Measurements from ENCODE around the gene FPGS.

The FPGS gene

DNA sequence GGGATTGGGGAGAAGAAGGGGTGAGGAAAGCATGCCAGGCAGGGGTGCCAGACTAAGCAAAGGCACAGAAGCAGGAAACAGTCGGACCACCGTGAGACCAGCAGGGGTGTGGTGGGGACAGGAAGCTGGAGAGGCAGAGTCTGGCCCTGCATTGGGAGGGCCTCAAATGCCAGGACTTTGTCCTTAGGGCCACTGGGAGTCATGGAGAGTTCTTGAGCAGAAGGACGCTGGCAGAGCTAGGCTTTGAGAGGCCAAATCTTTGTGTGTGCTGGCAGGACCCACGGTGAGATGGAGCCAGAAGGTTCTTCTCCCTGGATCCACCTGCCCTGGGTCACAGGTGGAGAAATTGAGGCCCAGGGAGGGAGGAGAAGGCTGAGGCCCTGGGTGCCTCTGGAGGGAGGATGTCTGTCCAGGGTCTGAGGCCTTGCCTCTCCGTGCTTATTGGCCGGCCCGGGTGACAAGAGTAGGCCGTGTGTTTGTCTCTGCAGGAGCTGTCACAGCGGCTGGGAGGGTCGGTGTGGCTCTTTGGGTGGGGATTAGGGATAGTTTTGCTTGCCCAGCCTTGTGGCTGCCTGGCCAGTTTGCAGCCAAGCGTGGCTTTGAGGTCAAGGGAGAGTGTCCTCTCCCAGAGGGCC lies 53.5 kb downstream of the FPGS start:
- no peak for DNase-seq (ENCODE audit: low read depth in 1 of 2, low spot score in 1 of 2)

DNA sequence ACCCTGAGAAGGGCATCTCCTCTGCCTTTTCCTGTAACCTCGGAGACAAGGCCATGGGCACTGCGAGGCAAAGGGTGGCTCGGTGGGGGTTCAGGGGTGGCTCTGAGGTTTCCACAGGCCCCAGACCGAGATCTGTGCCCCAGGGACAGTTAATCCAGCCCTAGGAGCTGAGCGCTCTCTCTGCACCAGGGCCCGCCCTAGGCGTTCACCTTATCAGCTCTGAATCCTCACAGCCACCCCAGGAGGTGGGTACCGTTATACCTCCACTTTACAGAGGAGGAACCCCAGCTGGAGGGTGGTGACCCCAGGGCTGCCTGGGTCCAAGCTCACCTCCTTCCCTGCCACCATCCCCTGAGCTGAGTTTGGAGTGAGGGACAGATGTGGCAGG lies 54.0 kb downstream of the FPGS start:
- DNase-seq (ENCODE audit: low read depth in 1 of 2, low spot score in 1 of 2): no peak

- DNase-seq (ENCODE audit: low read depth in 1 of 2, low spot score in 1 of 2): no peak
These were observed 54.6 kb downstream of the FPGS start for GRCh38 chr9:127857278-127857677.

DNA sequence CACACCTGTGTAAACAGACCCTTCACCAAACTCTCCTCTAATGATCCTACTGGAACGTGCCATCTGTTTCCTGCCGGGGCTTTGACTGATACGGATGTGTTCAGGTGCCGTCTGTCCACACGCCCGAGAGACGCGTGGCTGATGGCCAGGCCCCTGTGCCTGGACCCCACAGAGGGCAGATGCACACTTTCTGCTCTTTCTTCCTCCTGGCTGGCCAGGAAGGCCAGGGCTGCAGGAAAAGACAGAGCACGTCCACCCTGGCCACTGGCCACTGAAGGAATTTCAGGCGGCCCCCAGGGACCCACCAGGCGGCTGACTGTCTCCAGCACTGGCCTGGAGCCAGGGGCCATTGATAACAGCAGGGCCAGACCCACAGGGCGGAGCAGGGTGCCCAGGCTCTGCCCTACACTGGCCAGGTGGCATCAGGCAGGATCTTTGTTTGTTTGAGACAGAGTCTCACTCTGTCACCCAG lies 55.4 kb downstream of the FPGS start:
- no peak for DNase-seq (ENCODE audit: low read depth in 1 of 2, low spot score in 1 of 2)

DNA sequence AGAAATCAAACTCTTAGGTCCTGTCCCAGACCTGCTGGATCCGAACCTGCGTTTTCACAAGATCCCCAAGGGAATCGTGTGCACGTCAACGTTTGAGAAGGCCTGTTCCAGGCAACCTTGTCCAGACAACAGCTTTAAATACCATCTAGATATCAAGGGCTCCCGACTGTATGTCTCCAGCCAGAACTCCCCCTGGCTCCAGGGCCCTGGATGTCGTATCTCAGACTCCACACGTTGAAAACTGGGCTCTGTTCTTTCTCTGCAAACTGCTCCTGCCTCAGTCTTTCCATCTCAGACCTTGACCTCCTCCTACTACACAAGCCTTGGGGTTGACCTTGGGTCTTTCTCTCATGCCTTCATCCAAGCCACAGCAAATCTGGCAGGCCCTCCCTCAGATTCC lies 57.6 kb downstream of the FPGS start:
- no peak for DNase-seq (ENCODE audit: low read depth in 1 of 2, low spot score in 1 of 2)

GRCh38 chr9:127860779-127861178 lies 58.1 kb downstream of the FPGS start:
- DNase-seq (ENCODE audit: low read depth in 1 of 2, low spot score in 1 of 2): no peak

DNA sequence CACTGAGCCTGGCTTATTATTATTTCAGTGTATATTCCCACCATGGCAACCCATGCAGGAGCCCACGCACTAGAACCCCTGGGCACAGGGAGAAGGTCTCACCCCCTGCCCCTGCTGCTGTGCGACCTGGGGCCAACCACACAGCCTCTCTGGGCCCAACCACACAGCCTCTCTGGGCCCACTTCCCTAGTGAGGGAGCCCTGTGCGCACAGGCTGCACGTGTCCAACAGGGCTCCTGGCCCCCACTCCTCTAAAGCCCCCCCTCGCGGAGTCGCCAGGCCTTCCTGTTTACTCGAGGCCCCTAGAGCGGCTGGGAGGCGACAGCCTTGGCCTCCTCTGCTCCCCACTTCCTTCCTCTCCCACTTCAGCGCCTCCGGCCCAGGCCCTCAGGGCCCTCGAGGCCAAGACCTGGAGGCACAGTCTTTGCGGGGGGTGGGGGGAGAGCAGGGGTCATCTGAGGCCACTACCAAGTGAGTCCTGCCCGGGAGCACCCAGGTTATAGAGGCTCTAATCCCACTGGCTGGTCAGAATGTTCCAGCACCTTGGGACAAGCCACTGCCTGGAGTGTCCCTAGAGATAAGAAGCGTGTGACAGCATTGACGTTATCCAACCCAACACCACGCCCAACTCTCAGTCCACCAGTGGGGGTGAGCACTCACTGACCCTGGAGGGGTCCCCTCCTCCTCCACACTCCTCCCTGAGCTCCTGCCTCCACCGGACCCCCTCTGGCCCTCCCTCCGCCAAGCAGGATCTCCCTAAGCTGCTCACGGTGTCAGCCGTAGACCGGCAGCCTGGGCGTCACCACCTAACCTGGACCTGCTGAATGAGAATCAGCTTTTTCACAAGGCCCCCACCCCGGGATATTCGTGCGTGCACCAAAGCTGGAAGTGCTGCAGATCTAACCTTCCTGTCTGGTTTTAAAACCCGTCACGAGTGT lies 59.7 kb downstream of the FPGS start:
- DNase-seq (ENCODE audit: low read depth in 1 of 2, low spot score in 1 of 2): no peak

- no peak for DNase-seq (ENCODE audit: low read depth in 1 of 2, low spot score in 1 of 2)
These were observed 60.5 kb downstream of the FPGS start for GRCh38 chr9:127863191-127863621.
